KG1 (cell line): ENCODE measurements around the gene KLRF1.

Experiments used
- DNase-seq: peaks from one replicate; lab custom pipeline; 2025; lab: John Stamatoyannopoulos, UW

The KLRF1 gene

GRCh38 chr12:9809338-9809737, 17.9 kb upstream of the KLRF1 start:
- no peak for DNase-seq

GRCh38 chr12:9809866-9810265, 17.4 kb upstream of the KLRF1 start:
- DNase-seq = no peak

- no peak for DNase-seq
These were observed 16.6 kb upstream of the KLRF1 start for GRCh38 chr12:9810671-9811070.

GRCh38 chr12:9811621-9812020, 15.7 kb upstream of the KLRF1 start:
- DNase-seq = no peak

GRCh38 chr12:9813821-9814798, 13.2 kb upstream of the KLRF1 start:
- peak; percentile 86 for DNase-seq

- no peak for DNase-seq
These were observed 6.9 kb upstream of the KLRF1 start for GRCh38 chr12:9820281-9820930.

GRCh38 chr12:9829483-9829882, 2.2 kb downstream of the KLRF1 start:
- no peak for DNase-seq

GRCh38 chr12:9829982-9830381, 2.7 kb downstream of the KLRF1 start:
- DNase-seq = no peak

GRCh38 chr12:9831720-9832119, 4.4 kb downstream of the KLRF1 start:
- DNase-seq = no peak

- DNase-seq = no peak
These were observed 16.1 kb downstream of the KLRF1 start for GRCh38 chr12:9843407-9843806.

- no peak for DNase-seq
These were observed 21.6 kb downstream of the KLRF1 start for GRCh38 chr12:9848899-9849298.

- no peak for DNase-seq
These were observed 23.8 kb downstream of the KLRF1 start for GRCh38 chr12:9851050-9851449.

GRCh38 chr12:9851927-9852326, 24.6 kb downstream of the KLRF1 start:
- no peak for DNase-seq

GRCh38 chr12:9856151-9856550, 28.9 kb downstream of the KLRF1 start:
- no peak for DNase-seq

- DNase-seq = no peak
These were observed 29.6 kb downstream of the KLRF1 start for GRCh38 chr12:9856894-9857293.

- no peak for DNase-seq
These were observed 30.9 kb downstream of the KLRF1 start for GRCh38 chr12:9858135-9858534.

GRCh38 chr12:9864913-9865675, 37.8 kb downstream of the KLRF1 start:
- DNase-seq = peak; percentile 22

GRCh38 chr12:9866860-9867269, 39.6 kb downstream of the KLRF1 start:
- DNase-seq = peak; percentile 58

- peak; percentile 54 for DNase-seq
These were observed 40.2 kb downstream of the KLRF1 start for GRCh38 chr12:9867531-9867930.

GRCh38 chr12:9868311-9868801, 41.1 kb downstream of the KLRF1 start:
- peak; percentile 57 for DNase-seq

- DNase-seq = no peak
These were observed 41.6 kb downstream of the KLRF1 start for GRCh38 chr12:9868951-9869306.
